Measurements from ENCODE around the gene SNX22. TPM values are rescaled to one million over a fixed set of nuclear protein-coding genes. Genes with fewer than 3 reads are reported as not detected.
"Not testable (repeated sequence)": the region's sequence is repeated elsewhere in the genome, so short reads cannot be mapped to it uniquely, and the experiment has no call there.

The SNX22 gene
- total and polyA plus RNA-seq, 2 experiments from 2014 or later, result 2.0 to 2.1 TPM

DNA sequence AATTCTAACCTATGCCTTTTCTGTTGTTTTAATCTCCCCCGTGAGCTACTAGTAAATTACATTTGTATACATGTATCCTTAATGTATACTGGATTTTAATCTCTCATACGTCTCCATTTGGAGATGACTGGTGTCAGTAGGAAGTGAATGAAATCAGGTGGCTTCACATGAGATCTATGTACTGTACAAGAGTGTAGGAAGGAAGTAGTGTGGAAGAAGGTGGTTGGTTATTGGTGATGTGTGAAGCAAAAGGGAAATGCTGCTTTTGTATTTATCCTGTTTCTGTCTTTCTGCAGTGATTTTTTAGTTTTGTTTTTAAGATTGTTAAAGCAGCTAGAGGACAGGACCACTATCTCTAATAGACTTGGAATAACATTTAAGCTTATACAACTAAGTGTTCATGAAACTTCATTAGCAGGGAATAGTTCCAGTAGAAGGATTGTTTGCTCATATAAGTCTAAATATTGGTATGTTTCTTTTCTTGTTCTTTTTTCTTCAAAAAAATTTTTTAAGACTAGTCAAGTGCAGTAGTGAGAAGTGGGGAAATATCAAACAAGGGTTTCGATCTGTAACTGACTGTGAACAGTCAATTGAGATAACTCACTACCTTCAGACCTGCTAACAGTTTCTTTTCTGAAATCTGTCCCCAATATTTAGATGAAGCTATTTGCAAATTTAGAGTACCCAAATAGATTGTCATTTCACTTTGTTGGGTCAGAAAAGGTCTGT lies 40.4 kb upstream of the SNX22 start:
- peaks cover 18% of the 10 kb centered on the region for H3K36me3 ChIP-seq
- H3K9me3 ChIP-seq (ENCODE audit: low read depth), result no peaks in the 10 kb centered on the region
- no peak for DNase-seq (ENCODE audit: low read depth in 1 of 2, low spot score in 1 of 2)
- no peaks in the 10 kb centered on the region for H3K27me3 ChIP-seq
- no peaks in the 10 kb centered on the region for H3K4me1 ChIP-seq (ENCODE audit: low read depth)
- H3K27ac ChIP-seq, result no peak overlapping the region
- TF ChIP-seq, protein P1, sequence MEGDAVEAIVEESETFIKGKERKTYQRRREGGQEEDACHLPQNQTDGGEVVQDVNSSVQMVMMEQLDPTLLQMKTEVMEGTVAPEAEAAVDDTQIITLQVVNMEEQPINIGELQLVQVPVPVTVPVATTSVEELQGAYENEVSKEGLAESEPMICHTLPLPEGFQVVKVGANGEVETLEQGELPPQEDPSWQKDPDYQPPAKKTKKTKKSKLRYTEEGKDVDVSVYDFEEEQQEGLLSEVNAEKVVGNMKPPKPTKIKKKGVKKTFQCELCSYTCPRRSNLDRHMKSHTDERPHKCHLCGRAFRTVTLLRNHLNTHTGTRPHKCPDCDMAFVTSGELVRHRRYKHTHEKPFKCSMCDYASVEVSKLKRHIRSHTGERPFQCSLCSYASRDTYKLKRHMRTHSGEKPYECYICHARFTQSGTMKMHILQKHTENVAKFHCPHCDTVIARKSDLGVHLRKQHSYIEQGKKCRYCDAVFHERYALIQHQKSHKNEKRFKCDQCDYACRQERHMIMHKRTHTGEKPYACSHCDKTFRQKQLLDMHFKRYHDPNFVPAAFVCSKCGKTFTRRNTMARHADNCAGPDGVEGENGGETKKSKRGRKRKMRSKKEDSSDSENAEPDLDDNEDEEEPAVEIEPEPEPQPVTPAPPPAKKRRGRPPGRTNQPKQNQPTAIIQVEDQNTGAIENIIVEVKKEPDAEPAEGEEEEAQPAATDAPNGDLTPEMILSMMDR (IDR thresholded peaks at IDR 0.05; ENCODE audit: low read depth, low read length), result no peak
- H3K4me3 ChIP-seq, result no peak overlapping the region

DNA sequence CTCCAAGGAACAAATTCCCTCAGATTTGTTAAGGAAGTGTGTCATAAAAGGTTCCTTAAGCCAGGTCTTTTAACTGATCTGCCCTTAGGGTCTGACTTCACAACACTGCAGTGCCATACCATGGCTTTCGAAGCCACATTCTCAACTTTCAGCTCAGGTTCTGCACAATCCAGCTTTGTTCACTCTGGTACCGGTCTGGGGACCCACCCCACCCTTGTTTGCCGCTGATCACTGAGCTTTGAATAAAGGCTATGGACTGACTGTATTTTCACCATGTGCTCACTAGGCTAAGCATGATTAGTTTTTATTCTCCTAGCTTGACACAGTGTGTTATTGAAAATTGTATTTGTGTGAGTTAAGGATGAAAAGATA lies 39.9 kb upstream of the SNX22 start:
- DNase-seq (ENCODE audit: low read depth in 1 of 2, low spot score in 1 of 2), result no peak
- Histone ChIP-seq H3K4me3 (no peak overlapping the region), H3K36me3 (peaks cover 21% of the 10 kb centered on the region), H3K27ac (no peak overlapping the region), H3K4me1 (ENCODE audit: low read depth) (no peaks in the 10 kb centered on the region), H3K9me3 (ENCODE audit: low read depth) (no peaks in the 10 kb centered on the region), H3K27me3 (no peaks in the 10 kb centered on the region)
- TF ChIP-seq, protein P1 (IDR thresholded peaks at IDR 0.05; ENCODE audit: low read depth, low read length), result no peak

DNA sequence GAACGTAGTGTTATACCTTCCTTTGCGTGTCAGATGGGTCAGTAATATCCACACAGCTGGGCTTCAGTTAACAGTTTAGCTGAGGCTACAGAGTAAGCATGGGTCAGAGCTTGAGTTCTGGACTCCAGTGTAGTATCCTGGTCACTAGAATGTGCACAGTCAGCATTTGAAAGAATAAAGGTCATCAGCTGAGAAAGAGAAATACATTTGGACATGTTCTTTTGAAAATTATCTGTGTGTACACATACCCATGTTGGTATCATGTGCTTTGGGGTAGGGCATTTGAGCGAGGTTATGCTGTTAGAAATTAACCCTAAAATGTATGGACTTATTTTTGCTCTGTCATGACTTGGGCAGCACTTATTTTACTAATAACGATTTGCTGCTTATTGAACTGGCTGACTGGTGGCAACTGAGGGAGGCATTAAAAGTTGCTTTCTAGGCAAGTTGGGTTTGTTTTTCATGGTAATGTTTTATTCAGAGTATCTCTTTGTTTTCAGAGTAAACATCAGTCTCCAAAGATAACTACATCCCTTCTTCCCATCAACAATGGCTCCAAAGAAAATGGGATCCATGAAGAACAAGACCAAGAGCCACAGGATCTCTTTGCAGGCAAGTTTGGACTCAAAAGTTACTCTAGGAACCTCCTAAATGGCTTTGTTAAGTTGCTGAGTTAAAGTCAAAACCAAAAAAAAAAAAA lies 39.3 kb upstream of the SNX22 start:
- DNase-seq (ENCODE audit: low read depth in 1 of 2, low spot score in 1 of 2), result peak in 1 of 2 donors; percentile 18
- H3K9me3 ChIP-seq (ENCODE audit: low read depth), result no peaks in the 10 kb centered on the region
- no peaks in the 10 kb centered on the region for H3K27me3 ChIP-seq

DNA sequence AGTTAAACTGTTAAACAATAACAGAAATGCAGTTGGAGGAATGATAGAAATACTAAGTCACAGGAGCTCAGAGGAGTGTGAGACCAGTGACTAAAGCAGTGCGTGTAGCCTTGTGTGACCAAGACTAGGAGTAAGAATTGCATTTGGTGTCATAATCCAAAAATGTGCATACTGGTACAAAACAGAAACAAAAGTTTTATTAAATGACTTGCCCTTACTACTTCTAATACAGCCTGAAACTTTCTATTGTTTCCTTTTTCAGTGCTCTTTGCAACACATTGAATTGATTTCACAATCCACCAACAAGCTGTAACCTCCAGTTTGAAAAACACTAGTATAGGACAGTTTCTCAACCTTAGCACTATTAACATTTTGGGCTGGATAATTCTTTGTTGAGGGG lies 38.6 kb upstream of the SNX22 start:
- H3K27ac ChIP-seq, result no peak overlapping the region
- no peaks in the 10 kb centered on the region for H3K9me3 ChIP-seq (ENCODE audit: low read depth)
- H3K36me3 ChIP-seq, result peaks cover 30% of the 10 kb centered on the region
- TF ChIP-seq, protein P1 (IDR thresholded peaks at IDR 0.05; ENCODE audit: low read depth, low read length), result no peak
- no peaks in the 10 kb centered on the region for H3K27me3 ChIP-seq
- no peak overlapping the region for H3K4me3 ChIP-seq
- DNase-seq (ENCODE audit: low read depth in 1 of 2, low spot score in 1 of 2), result peak in 1 of 2 donors; percentile 72
- H3K4me1 ChIP-seq (ENCODE audit: low read depth), result no peaks in the 10 kb centered on the region

More for the DNA sequence above, 39.3 kb upstream of the SNX22 start:
- H3K4me3 ChIP-seq, result no peak overlapping the region
- no peaks in the 10 kb centered on the region for H3K4me1 ChIP-seq (ENCODE audit: low read depth)
- TF ChIP-seq, protein P1 (IDR thresholded peaks at IDR 0.05; ENCODE audit: low read depth, low read length), result no peak
- no peak overlapping the region for H3K27ac ChIP-seq
- peaks cover 24% of the 10 kb centered on the region for H3K36me3 ChIP-seq

DNA sequence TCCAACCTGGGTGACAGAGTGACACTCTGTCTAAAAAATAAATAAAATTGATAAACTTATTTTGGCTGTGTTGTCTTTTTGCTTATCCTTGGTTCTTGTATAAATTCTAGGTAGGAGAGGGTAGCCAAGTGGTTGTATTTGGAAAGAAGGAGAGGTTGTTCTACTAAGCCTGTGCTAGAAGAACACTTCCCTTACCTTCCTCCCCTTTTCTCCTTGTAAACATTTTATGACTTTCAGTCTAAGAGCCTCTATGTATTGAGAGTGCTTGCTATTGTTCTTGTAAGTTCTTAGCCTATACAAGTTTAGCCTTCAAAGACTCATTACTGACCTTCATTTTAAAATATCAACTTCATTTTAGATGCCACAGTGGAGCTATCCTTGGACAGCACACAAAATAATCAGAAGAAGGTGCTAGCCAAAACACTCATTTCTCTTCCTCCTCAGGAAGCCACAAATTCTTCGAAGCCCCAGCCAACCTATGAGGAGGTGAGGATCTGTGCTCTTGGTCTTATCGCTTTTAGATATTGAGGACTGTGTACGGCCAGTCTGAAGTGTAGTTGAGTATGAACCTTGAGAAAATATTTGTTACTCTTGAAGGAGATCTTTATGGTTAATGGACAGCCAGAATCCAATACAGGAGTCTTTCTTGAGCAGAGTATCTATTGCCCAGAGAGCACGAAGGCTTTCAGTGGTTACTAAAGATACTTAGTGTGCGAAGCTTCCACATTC lies 33.6 kb upstream of the SNX22 start:
- Histone ChIP-seq H3K36me3 (peaks cover 53% of the 10 kb centered on the region), H3K27me3 (no peaks in the 10 kb centered on the region), H3K4me1 (ENCODE audit: low read depth) (no peaks in the 10 kb centered on the region), H3K4me3 (no peak overlapping the region), H3K9me3 (ENCODE audit: low read depth) (no peaks in the 10 kb centered on the region), H3K27ac (no peak overlapping the region)
- TF ChIP-seq, protein P1 (IDR thresholded peaks at IDR 0.05; ENCODE audit: low read depth, low read length), result no peak
- no peak for DNase-seq (ENCODE audit: low read depth in 1 of 2, low spot score in 1 of 2)

DNA sequence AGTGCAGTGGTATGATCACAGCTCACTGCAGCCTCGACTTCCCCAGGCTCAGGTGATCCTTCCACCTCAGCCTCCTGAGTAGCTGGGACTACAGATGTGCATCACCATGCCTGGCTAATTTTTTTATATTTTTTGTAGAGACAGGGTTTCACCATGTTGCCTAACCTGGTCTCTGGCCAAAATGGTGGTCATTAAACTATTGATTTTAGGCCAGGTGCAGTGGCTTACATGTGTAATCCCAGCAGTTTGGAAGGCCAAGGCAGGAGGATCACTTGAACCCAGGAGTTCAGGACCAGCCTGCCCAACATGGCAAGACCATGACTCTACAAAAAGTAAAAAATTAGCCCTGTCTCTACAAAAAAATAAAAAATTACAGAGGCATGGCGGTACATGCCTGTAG lies 31.2 kb upstream of the SNX22 start:
- not testable (repeated sequence) for H3K4me1 ChIP-seq (ENCODE audit: low read depth); DNase-seq (ENCODE audit: low read depth in 1 of 2, low spot score in 1 of 2); H3K27me3 ChIP-seq; H3K4me3 ChIP-seq; H3K27ac ChIP-seq; H3K9me3 ChIP-seq (ENCODE audit: low read depth)
- peaks cover 48% of the 10 kb centered on the region for H3K36me3 ChIP-seq
